Measurements from ENCODE around the gene ZNF292.

GRCh38 chr6:87136963-87137362 is 18.4 kb upstream of the ZNF292 start:
- TF ChIP-seq EP300 (IDR thresholded peaks at IDR 0.05; ENCODE audit: low read depth) (no peak), POLR2A (IDR thresholded peaks at IDR 0.05) (no peak), CTCF (IDR thresholded peaks at IDR 0.05) (no peak), POLR2AphosphoS5 (IDR thresholded peaks at IDR 0.05) (no peak)
